Endodermal cell (in vitro differentiated cells): ENCODE measurements around the gene CASR. TPM values are rescaled to one million over a fixed set of nuclear protein-coding genes. Genes with fewer than 3 reads are reported as not detected.

Source experiments
- DNase-seq: peaks from one replicate; pipeline ENCODE4 v3.0.0-alpha.2; 2017
- H3K27ac ChIP-seq: 2 replicates; pipeline ENCODE4 v1.5.1; 2013; ENCODE audit warnings: mild to moderate bottlenecking, low read depth, low read length, moderate library complexity
- H3K27me3 ChIP-seq: 2 replicates; pipeline ENCODE4 v1.6.1; 2013; ENCODE audit warnings: mild to moderate bottlenecking, low read length, moderate library complexity; ENCODE audit not compliant: insufficient read depth, control insufficient read depth, poor library complexity, severe bottlenecking
- H3K36me3 ChIP-seq: 2 replicates; pipeline ENCODE4 v1.7.0; 2013; ENCODE audit warnings: mild to moderate bottlenecking, low read length, moderate library complexity; ENCODE audit not compliant: control insufficient read depth, insufficient read depth
- H3K4me1 ChIP-seq: one replicate; pipeline ENCODE4 v1.7.0; 2013; ENCODE audit warnings: low read length; ENCODE audit not compliant: control insufficient read depth, insufficient read depth
- H3K4me3 ChIP-seq: 2 replicates; pipeline ENCODE4 v1.5.1; 2013; ENCODE audit warnings: mild to moderate bottlenecking, low read length, moderate library complexity
- H3K9ac ChIP-seq: 2 replicates; pipeline ENCODE4 v1.6.1; 2013; ENCODE audit warnings: mild to moderate bottlenecking, low read length, moderate library complexity; ENCODE audit not compliant: poor library complexity, severe bottlenecking; ENCODE audit errors: extremely low read depth
- H3K9me3 ChIP-seq: 2 replicates; pipeline ENCODE4 v1.6.1; 2013; ENCODE audit warnings: mild to moderate bottlenecking, low read length, moderate library complexity; ENCODE audit not compliant: control insufficient read depth
- H3K27ac Mint-ChIP-seq: 2 replicates; pipeline ENCODE4 v1.8.0; 2020; ENCODE audit warnings: mixed read lengths
- H3K27me3 Mint-ChIP-seq: 2 replicates; pipeline ENCODE4 v1.8.0; 2021; ENCODE audit warnings: mild to moderate bottlenecking, mixed read lengths; ENCODE audit not compliant: insufficient read depth
- H3K36me3 Mint-ChIP-seq: 2 replicates; pipeline ENCODE4 v1.8.0; 2020; ENCODE audit warnings: low read depth, mixed read lengths
- H3K4me1 Mint-ChIP-seq: 2 replicates; pipeline ENCODE4 v1.8.0; 2020; ENCODE audit warnings: mixed read lengths
- H3K4me3 Mint-ChIP-seq: 2 replicates; pipeline ENCODE4 v1.8.0; 2020; ENCODE audit warnings: mild to moderate bottlenecking, moderate library complexity, mixed read lengths
- H3K9me3 Mint-ChIP-seq: 2 replicates; pipeline ENCODE4 v1.8.0; 2020; ENCODE audit warnings: mild to moderate bottlenecking, mixed read lengths
- WGBS, 2 experiments: methylation state at CpG; one replicate each; pipeline versions ENCODE4 v1.1.5 to v1.1.7; 2013; ENCODE audit warnings: missing lambda C conversion rate in 2 of 2, mixed read lengths in 1 of 2; ENCODE audit not compliant: insufficient coverage in 1 of 2, insufficient read length in 1 of 2; 5-methylcytosine and 5-hydroxymethylcytosine counted together
- total RNA-seq, 2 donors: library from RNA; stranded (reverse); fragmentation: NEBNext Ultra II Directional in 1 of 2; extraction: Animal tissue kit (Norgen Biotek cat#: 25700) in 1 of 2; gene quantifications; 2 replicates in 1 of 2; 3 replicates in 1 of 2; pipeline ENCODE4 v1.2.1, GENCODE V29; 2021
- TF ChIP-seq, protein P1 (sequence below): fragments of 200-600 bp; sonication (generic); conservative IDR thresholded peaks from 2 replicates; pipeline ENCODE4 v1.5.0; 2021; ENCODE audit warnings: antibody characterized with exemption, mild to moderate bottlenecking

CASR gene
- total RNA-seq, 2 donors from 2014 or later, result 0.04 TPM; not detected in 1

DNA sequence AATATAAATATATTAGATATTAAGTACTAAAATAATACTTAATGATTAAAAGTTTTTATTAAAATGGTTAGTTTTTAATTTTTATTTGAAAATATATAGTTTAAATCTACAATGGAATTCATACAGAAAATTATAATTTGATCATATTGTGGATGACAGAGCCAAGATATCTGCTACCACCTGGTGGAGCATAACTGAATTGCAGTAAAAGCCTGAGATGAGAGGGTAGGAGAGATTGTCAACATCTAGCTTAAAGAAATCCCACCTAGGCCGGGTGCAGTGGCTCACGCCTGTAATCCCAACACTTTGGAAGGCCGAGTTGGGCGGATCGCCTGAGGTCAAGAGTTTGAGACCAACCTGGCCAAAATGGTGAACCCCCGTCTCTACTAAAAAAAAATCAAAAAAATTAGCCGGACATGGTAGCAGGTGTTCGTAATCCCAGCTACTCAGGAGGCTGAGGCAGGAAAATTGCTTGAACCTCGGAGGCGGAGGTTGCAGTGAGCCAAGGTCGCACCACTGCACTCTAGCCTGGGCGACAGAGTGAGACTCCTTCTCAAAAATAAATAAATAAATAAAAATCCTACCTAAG is 116.5 kb downstream of the CASR start:
- WGBS, 2 experiments, result 88 to 89% methylated on average over 12 of the region's 12 CpGs
- Histone ChIP-seq H3K4me1 (no peaks in the 10 kb centered on the region), H3K27me3 (peaks cover 49% of the 10 kb centered on the region), H3K9me3 (peaks cover 3% of the 10 kb centered on the region), H3K36me3 (no peaks in the 10 kb centered on the region), H3K27ac (no peak overlapping the region), H3K4me3 (no peak overlapping the region), H3K9ac (no peak overlapping the region)
- peaks cover 1% of the 10 kb centered on the region for H3K9me3 Mint-ChIP-seq
- peaks cover 31% of the 10 kb centered on the region for H3K27me3 Mint-ChIP-seq
- no peak overlapping the region for H3K27ac Mint-ChIP-seq
- H3K4me1 Mint-ChIP-seq, result no peaks in the 10 kb centered on the region
- no peak overlapping the region for H3K4me3 Mint-ChIP-seq
- TF ChIP-seq, protein P1, sequence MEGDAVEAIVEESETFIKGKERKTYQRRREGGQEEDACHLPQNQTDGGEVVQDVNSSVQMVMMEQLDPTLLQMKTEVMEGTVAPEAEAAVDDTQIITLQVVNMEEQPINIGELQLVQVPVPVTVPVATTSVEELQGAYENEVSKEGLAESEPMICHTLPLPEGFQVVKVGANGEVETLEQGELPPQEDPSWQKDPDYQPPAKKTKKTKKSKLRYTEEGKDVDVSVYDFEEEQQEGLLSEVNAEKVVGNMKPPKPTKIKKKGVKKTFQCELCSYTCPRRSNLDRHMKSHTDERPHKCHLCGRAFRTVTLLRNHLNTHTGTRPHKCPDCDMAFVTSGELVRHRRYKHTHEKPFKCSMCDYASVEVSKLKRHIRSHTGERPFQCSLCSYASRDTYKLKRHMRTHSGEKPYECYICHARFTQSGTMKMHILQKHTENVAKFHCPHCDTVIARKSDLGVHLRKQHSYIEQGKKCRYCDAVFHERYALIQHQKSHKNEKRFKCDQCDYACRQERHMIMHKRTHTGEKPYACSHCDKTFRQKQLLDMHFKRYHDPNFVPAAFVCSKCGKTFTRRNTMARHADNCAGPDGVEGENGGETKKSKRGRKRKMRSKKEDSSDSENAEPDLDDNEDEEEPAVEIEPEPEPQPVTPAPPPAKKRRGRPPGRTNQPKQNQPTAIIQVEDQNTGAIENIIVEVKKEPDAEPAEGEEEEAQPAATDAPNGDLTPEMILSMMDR, result peak; percentile 91
- H3K36me3 Mint-ChIP-seq, result no peaks in the 10 kb centered on the region
- DNase-seq, result peak; percentile 74

DNA sequence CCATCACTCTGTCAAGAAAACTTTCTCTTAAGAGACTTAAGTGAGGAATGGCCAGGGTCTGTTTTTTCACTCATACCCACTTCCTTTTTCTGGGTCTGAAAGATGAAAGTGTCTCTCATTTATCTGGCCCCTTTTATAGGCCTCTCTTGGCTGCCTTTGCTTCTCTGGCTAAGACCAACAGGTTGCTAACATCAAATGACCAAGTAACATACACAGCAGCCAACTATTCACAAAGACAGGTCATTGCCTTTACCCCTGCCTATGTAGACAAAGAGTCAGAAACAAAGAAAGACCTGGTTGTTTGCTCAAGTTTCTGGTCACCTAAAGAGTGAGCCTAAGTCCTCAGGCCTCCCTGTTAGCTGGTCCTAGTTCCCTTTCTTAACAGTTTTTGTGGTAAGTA is 117.6 kb downstream of the CASR start:
- no peak overlapping the region for H3K4me3 ChIP-seq
- no peak overlapping the region for H3K9ac ChIP-seq
- H3K4me3 Mint-ChIP-seq, result no peak overlapping the region
- no peaks in the 10 kb centered on the region for H3K36me3 Mint-ChIP-seq
- H3K27me3 ChIP-seq, result peaks cover 57% of the 10 kb centered on the region
- H3K4me1 ChIP-seq, result no peaks in the 10 kb centered on the region
- peaks cover 10% of the 10 kb centered on the region for H3K4me1 Mint-ChIP-seq
- TF ChIP-seq, protein P1, result no peak
- no peak for DNase-seq
- peaks cover 31% of the 10 kb centered on the region for H3K27me3 Mint-ChIP-seq
- H3K27ac Mint-ChIP-seq, result no peak overlapping the region
- no peak overlapping the region for H3K27ac ChIP-seq
- H3K9me3 Mint-ChIP-seq, result peaks cover 1% of the 10 kb centered on the region
- no peaks in the 10 kb centered on the region for H3K36me3 ChIP-seq
- H3K9me3 ChIP-seq, result peaks cover 3% of the 10 kb centered on the region

DNA sequence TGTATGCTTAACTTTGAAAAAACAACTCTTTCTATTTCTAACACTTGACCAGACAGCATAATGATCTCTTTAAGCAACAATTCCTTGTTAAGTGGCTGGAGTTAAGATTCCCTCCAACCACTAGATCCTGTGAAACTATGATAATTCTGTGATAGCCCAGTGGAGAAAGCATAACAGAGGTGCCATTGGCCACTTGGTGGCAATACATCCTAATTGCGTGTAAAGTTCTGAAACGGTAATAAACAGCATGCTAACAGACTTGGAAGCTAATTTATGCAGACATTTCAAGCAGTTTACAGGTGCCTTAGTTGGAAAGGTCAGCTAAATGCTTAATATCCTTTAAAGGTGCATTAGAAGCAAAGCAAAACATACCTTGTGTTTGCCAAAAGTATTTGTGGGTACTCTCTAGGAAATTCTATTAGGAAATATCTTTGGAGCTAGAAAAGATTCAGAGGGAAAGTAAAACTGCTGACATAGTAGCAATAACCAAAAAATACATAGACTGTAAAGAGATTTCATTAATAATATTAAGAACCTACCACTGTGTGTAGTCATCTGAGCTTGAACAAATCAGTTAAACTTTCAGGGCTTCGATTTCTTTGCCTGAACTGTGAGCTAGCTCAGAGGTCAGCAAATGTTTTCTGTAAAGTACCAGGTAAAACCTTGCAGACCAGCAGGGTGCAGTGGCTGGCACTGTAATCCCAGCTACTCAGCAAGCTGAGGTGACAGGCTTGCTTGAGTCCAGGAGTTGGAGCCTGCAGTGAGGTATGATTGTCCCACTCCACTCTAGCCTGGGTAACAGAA is 122.6 kb downstream of the CASR start:
- Histone ChIP-seq H3K9ac (no peak overlapping the region), H3K27ac (no peak overlapping the region), H3K4me1 (peaks cover 3% of the 10 kb centered on the region), H3K36me3 (no peaks in the 10 kb centered on the region), H3K9me3 (no peaks in the 10 kb centered on the region), H3K4me3 (no peak overlapping the region), H3K27me3 (peaks cover 92% of the 10 kb centered on the region)
- DNase-seq, result peak; percentile 75
- Mint-ChIP-seq H3K4me1 (peaks cover 14% of the 10 kb centered on the region), H3K36me3 (no peaks in the 10 kb centered on the region), H3K4me3 (no peak overlapping the region), H3K9me3 (no peaks in the 10 kb centered on the region), H3K27ac (no peak overlapping the region), H3K27me3 (peaks cover 66% of the 10 kb centered on the region)
- WGBS, 2 experiments, result 57 to 68% methylated on average over 3 of the region's 3 CpGs
- TF ChIP-seq, protein P1, result peak; percentile 64
